Epithelial cell of prostate (primary cell): Measurements from ENCODE around the gene GABRR2.
"Not testable (repeated sequence)": the region's sequence is repeated elsewhere in the genome, so short reads cannot be mapped to it uniquely, and the experiment has no call there.

Source experiments
- DNase-seq: peaks from one replicate; pipeline ENCODE4 v3.0.0-alpha.2; 2011; ENCODE audit warnings: low read depth, low spot score
- H3K27ac ChIP-seq: fragments of 450-650 bp; 2 replicates; pipeline ENCODE4 v1.5.1; 2017; ENCODE audit warnings: mild to moderate bottlenecking

GABRR2 gene

DNA sequence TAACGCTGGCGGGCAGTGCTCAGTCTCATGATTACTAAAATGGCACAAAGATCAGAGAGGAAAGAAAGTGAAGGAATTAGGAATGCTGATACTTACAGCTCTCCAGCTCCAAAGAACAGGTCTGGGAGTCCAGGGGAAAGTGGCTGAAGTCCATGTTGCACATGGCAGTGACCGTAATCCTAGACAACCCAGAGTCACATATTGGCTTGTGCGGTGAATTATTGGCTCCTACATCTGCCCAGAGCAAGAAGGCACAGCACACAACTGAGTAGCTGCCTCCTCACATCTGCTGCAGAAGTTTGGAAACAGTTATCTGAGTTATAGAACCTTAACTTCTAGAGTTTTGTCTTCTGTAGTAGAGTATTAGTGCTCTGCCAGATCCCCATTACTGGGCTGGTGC is 47.2 kb downstream of the GABRR2 start:
- DNase-seq = no peak
- no peak overlapping the region for H3K27ac ChIP-seq

DNA sequence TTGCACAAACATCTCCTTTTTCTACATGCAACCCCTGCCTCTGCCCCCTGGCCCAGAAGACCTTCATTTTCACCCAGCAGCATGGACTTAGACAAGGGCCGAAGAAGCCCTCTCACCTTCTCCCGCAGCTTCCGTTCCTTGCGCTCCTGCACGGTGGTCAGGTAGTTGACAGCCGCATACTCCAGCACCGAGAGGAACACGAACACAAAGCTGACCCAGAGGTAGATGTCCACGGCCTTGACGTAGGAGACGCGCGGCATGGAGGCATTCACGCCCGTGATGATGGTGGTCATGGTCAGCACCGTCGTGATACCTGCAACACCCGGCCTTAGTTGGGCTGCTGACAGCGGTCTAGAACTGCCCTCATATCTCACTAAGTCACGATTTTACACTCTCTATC is 50.8 kb downstream of the GABRR2 start:
- no peak overlapping the region for H3K27ac ChIP-seq
- DNase-seq = no peak

GRCh38 chr6:89260832-89261231 is 54.3 kb downstream of the GABRR2 start:
- DNase-seq = no peak
- H3K27ac ChIP-seq = no peak overlapping the region

DNA sequence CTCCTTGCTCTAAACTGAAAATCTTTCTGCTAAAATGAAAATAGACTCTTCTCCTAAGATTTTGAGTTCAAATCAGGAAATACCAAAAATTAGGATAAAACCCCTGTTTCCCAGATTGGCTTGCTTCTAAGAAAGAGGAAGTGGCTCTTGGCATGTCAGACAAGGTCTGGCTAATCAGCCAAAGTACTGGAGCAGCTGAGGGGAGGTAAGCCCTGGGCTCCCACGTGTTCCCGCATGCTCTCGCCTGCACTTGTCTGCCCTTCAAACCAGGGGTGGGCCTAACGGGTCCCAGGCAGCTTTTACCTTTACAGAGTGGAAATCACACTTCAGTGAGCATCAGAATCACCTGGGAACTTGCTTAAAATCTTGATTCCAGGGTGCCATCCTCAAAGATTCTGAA is 54.8 kb downstream of the GABRR2 start:
- no peak for DNase-seq
- H3K27ac ChIP-seq = no peak overlapping the region

DNA sequence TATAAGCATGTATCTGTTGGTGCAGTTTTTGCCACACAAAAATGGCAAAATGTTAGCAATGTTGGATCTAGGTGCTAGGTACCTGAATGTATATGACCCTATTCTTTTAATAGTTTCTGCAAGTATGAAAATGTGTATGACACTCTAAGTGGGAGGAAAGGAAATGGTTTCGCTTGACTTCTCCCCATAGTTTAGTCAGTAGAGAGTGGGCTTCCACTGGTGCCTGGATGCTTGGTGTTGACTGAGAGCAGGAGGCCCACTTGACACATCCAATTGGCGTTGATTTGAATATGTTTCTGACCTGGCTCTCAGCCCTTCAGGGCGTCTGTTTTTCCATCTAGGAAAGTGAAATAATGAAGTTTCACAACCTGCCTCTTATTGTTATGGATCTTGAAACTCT is 56.2 kb downstream of the GABRR2 start:
- no peak for DNase-seq
- H3K27ac ChIP-seq = no peak overlapping the region

DNA sequence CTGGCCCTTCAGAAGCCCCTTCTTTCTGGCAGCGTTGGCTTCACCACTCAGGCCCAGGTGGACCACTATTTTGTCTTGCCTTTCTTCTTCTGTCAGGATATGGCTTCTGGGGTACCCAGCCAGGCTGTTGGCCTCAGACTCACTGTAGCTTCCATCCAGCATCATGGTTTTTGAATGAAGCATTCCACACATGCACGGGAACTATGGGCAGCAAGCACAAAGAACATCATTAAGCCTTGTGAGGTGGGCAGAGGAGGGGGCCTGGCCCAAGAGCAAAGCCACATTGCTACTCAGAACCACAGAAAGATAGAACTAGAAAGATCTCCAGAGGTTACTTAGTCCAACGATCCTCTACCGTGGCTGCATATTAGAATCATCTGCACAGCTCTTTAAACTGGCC is 57.3 kb downstream of the GABRR2 start:
- no peak for DNase-seq
- H3K27ac ChIP-seq = no peak overlapping the region

- no peak overlapping the region for H3K27ac ChIP-seq
- no peak for DNase-seq
These were observed 57.8 kb downstream of the GABRR2 start for GRCh38 chr6:89257346-89257745.

GRCh38 chr6:89255417-89255816 is 59.7 kb downstream of the GABRR2 start:
- no peak for DNase-seq
- H3K27ac ChIP-seq = no peak overlapping the region

DNA sequence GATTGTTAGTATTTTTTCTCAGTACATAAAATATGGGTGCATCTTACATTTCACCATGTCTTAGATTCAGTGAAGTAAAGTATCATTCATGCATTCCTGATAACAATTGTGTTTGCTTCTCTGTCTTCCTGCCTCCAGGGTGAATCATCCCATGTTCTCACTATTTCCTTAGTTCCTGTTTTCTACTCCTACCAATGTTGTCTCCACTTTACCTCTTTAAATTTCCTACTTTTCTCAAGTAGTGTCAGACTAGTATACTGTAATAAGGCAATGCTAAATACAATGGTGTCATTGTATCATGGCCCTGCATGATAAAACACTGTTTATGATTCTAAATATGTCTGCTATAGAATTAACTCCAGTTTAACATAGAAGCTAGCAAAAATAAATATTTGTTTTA is 60.5 kb downstream of the GABRR2 start:
- no peak for DNase-seq
- H3K27ac ChIP-seq = no peak overlapping the region

DNA sequence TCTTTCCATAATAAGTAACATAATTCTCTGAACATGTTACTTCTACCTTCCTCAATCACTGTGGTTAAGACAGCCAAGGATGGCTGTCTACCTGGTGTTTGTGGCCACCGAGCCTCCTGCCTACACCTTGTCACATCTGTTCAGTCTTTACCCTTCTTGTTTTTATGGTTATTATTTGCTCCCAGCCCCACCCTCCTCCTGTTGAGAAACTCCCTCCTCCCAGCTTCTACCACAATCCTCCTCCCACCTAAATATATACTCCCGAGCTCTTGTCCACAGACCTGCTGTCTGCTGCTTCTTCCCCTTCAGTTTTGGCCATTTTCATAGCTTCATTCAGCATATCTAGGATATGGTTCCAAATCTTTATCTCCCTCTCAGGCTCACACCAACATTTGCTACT is 62.2 kb downstream of the GABRR2 start:
- no peak overlapping the region for H3K27ac ChIP-seq
- no peak for DNase-seq

- H3K27ac ChIP-seq = no peak overlapping the region
- no peak for DNase-seq
These were observed 63.1 kb downstream of the GABRR2 start for GRCh38 chr6:89251976-89252375.

DNA sequence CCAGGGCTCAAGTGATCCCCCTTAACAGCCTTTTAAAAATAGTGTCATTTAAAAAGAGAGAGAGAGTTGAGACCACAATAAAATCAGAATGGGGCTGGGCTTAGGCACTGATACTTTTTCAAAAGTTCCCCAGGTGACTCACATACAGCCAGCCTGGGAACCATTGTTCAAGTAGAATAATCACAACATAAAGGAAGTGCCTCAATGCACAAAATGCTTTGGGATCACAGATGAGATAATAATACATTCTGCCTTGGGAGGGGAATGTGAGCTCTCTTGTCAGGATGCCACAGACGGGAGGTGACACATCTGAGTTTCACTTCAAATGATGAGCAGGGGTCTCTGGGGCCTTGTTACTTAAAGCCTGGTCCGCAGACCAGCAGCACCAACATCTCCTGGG is 63.9 kb downstream of the GABRR2 start:
- H3K27ac ChIP-seq = no peak overlapping the region
- DNase-seq = no peak

GRCh38 chr6:89250239-89250638 is 64.9 kb downstream of the GABRR2 start:
- no peak for DNase-seq
- H3K27ac ChIP-seq = no peak overlapping the region

DNA sequence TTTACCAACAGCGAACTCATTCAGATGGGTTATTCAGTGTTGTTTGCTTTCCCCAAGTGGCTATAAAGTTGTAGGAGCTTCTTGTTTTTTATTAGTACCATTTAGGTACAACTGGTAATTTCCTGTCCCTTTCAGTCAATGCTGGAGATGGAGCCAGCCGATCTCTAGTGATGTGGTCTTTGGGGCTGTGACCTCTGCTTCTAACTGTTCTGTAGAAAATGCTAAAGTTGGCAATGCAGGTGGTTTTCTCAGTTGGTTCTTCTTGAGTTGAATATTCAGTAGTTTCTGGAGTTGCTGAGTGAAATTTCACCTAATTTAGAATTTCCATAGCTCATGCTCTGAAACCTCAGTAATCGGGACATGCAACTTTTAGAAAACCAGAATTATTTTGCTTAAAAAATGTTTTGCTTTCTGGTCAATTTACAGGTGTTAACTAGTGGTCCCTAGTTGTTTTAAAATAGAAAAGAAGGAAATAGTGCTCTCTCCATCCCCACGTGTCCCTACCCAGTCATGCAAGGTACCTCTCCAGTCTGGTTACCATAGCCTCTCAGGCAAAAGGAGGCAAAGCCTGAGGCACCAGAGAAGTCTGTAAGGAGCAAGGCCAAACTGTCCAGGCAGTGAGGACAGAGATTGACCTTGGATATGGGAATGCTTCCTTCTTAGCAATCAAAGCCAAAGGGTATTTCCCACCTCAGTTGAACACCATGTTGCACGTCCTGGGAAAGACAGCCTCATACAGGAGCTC is 70.7 kb downstream of the GABRR2 start:
- DNase-seq = no peak

DNA sequence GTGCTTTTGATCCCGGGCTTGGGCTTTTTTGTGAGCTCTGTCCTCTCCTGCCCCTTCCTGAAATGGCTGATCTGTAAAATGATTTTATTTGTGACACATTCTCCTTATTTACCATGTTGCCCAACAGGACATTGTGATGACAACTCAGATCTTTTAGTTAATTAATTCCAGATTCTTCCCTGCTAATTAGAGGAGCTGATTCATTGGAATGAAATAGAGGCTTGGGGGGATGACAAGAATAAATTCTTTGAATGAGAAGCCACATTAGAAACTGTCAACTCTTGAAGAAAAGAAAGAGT is 71.8 kb downstream of the GABRR2 start:
- H3K27ac ChIP-seq = no peak overlapping the region
- DNase-seq = no peak

More for the DNA sequence above, 70.7 kb downstream of the GABRR2 start:
- no peak overlapping the region for H3K27ac ChIP-seq

GRCh38 chr6:89242574-89243330 is 72.3 kb downstream of the GABRR2 start:
- no peak overlapping the region for H3K27ac ChIP-seq
- DNase-seq = no peak

DNA sequence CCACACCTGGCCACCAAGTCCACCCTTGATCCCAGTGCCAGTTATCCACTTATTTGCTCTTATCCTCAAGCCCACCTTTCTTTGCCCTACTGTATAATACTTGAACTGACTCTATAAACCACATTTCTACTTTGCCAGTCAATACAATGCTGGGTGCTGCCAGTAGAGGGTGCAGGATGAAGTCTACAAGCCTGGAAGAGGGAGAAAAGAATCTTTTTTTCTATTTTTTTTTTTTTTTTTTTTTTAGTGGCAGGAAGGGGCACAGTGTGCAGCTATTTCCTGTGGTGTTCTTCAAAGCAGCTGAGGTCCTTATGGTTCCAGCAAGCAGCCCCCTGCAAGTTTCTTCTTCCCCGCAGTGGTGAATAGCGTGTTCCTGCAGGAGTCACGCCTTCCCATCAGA is 75.8 kb downstream of the GABRR2 start:
- DNase-seq = no peak
- no peak overlapping the region for H3K27ac ChIP-seq

DNA sequence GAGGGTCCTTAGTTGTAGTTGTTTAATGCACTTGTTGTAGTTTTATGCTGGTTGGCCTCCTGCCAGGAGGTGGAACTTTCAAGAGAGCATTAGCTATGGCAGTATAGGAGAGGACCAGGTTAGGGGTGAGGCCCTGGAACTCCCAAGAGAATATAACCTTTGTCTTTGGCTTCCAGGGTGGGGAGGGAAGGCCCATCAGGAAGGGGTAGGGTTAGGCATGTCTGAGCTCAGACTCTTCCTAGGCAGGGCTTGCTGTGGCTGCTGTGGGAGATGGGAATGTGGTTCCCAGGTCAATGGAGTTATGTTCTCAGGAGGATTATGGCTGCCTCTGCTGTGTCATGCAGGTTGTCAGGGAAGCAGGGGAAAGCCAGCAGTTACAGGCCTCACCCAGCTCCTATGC is 77.9 kb downstream of the GABRR2 start:
- no peak overlapping the region for H3K27ac ChIP-seq
- DNase-seq = no peak

GRCh38 chr6:89233605-89234004 is 81.5 kb downstream of the GABRR2 start:
- not testable (repeated sequence) for DNase-seq, H3K27ac ChIP-seq

DNA sequence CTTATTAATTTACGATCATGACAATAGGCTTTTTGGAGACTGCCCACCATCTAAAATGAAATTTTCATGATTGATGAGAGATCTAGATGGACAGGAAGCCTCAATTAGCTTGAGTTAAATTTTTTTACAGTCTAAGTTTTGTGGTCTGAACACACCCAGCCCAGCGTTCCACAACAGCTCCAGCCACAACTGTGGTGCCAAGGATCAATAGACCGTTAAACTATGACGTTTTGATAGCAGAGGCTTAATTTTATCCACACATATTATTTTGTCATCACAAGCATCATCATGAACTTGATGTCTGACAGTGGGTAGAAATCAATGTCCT is 92.4 kb downstream of the GABRR2 start:
- no peak for DNase-seq
- H3K27ac ChIP-seq = no peak overlapping the region

DNA sequence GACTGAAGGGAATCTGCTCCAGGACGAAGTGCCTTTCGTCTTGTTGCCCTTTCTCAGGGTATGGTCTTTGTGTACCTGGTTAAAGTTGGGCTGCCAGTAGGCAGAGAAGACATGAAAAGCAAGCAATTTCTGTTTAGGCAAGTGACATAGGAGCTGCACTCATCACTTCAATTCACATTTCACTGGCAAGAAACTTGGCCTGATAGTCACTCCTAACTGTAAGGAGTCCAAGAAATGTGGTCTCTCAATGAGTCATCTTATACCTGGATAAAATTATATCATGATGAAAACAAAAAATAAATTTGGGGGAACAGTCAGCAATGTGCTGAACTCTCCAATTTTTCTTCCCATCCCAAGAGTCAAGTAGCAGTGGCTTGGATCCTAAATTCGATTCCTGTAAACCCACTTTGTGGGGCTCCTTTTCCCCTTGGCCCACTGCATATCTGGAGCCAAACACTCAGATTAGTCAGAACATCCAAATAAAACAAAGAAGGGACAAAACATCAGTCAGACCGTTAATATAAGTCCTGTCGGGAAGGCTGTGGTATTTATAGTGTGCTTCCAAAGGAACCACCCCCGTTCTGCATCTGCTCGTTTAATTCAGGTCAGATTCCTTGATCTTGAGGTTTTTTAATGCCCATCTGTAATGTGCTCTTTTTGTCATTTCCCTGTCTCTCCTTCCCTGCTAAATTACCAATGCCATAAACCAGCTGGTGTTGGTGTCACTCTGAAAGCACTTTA is 93.0 kb downstream of the GABRR2 start:
- DNase-seq = no peak
- H3K27ac ChIP-seq = no peak overlapping the region

DNA sequence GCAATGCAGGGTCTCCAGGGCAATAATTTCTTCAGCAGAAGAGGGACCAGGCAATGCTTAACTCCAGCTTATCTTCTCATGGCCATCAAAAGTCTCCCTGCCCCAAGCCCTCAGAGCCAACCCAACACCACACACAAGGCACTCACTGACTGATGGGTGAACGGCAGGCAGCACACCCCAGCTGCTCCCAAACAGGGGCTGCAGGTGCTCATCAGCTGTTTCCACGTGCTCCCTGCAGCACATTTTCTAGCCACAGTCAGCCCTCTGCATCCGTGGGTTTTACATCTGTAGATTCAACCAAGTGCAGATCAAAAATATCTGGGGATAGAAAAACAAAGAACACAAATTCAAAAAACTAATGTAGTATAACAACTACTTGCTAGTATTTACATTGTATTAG is 94.0 kb downstream of the GABRR2 start:
- no peak overlapping the region for H3K27ac ChIP-seq
- no peak for DNase-seq
